ENCODE measurements around the gene HIVEP2.

Gene HIVEP2

DNA sequence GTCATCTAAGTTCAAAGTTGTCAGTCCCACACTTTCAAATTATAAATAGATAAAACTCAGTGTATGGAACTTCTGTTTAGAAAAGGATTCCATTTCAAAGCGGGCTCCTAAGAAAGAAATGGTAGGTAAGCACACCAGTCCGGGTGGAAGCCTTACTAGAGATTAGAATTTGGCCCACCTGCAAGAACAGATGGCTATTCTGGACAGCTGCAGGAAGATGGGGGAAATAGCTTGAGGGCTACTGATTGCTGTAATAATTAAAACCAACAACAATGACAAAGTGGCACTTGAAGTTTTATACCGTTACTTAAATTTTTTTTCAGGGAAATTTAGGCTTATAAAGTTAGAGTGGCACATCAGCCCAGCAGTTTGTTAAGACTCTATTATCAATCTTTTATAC, 83.3 kb downstream of the HIVEP2 start:
- DNase-seq = no peak
- TF ChIP-seq GATA1 (IDR thresholded peaks at IDR 0.05; ENCODE audit: low read depth, low read length) (no peak), POLR2A (IDR thresholded peaks at IDR 0.05; ENCODE audit: low read length) (no peak)

DNA sequence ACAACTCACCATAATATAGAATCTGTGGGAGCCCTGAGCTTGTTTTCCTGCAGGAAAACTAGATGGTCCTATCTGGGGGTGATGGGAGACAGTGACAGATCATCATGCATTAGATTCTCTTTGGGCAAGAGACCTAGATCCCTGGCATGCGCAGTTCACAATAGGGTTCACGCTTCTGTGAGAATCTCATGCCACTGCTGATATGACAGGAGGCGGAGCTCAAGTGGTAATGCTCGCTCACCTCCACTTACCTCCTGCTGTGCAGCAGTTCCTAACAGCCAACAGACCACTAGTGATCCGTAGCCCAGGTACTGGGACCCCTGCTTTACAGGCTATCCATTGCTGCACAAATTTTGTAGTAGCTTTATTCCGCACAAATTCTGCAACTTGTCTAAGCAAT, 84.5 kb downstream of the HIVEP2 start:
- no peak for DNase-seq
- no peak for TF ChIP-seq POLR2A (IDR thresholded peaks at IDR 0.05; ENCODE audit: low read length)
- TF ChIP-seq GATA1 (IDR thresholded peaks at IDR 0.05; ENCODE audit: low read depth, low read length) = no peak

- DNase-seq = no peak
- no peak for TF ChIP-seq GATA1 (IDR thresholded peaks at IDR 0.05; ENCODE audit: low read depth, low read length)
- TF ChIP-seq POLR2A (IDR thresholded peaks at IDR 0.05; ENCODE audit: low read length) = no peak
Measured at GRCh38 chr6:142857796-142858555, 87.0 kb downstream of the HIVEP2 start.

DNA sequence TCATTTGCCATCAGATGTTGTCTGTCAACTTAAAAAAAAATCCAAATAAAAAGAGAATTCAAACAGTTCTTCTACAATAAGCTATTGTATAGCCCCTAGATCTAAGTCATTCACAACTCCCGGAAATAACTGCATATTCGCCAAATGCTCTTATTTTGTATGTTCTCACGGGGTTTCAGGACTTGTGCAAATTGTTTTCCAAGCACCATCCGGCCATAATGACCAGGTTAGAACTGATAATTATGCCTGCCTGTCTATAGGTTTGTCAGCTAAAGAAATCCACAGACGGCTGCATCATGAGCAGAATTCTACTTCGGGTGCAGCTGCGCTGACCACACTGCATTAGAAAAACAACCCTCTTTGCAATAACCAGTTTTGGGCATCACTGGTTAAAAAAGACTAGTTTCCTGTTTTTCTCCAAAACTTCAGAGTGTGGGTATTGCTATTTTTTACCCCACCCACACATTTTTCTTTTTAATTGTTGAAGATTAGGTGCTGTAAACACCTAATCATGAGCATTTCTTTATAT, 87.7 kb downstream of the HIVEP2 start:
- no peak for DNase-seq
- no peak for TF ChIP-seq POLR2A (IDR thresholded peaks at IDR 0.05; ENCODE audit: low read length)
- TF ChIP-seq GATA1 (IDR thresholded peaks at IDR 0.05; ENCODE audit: low read depth, low read length) = no peak

DNA sequence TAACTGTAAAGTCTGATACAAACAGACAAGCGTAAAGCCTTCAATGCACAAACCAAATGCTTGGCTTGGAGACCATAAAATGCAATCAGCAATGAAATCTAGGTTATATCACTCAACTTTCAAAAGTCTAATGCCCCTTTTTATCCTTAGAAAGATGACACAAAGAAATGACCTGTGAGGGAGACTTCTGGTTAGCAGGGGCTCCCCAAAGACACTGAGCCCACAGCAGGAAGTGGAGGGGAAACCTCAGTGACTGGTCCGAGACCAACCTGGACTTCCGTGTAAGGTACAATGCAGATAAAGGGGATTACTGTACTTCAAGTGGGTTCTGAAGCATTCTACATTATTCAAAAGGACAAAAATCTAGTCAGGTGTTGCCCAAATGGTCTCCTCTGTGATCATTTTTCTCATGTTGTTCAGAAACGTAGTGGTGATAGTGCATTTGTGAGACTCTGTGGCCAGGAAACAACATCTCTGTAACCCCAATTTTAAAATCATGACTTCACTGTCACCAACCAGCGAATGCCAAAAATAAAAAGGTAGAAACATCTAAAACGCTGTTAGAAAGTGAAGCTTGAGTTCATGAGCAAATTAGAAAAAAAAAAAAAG, 88.2 kb downstream of the HIVEP2 start:
- TF ChIP-seq POLR2A (IDR thresholded peaks at IDR 0.05; ENCODE audit: low read length) (no peak), GATA1 (IDR thresholded peaks at IDR 0.05; ENCODE audit: low read depth, low read length) (no peak)
- no peak for DNase-seq

- no peak for DNase-seq
Measured at GRCh38 chr6:142855893-142856623, 88.9 kb downstream of the HIVEP2 start.

DNA sequence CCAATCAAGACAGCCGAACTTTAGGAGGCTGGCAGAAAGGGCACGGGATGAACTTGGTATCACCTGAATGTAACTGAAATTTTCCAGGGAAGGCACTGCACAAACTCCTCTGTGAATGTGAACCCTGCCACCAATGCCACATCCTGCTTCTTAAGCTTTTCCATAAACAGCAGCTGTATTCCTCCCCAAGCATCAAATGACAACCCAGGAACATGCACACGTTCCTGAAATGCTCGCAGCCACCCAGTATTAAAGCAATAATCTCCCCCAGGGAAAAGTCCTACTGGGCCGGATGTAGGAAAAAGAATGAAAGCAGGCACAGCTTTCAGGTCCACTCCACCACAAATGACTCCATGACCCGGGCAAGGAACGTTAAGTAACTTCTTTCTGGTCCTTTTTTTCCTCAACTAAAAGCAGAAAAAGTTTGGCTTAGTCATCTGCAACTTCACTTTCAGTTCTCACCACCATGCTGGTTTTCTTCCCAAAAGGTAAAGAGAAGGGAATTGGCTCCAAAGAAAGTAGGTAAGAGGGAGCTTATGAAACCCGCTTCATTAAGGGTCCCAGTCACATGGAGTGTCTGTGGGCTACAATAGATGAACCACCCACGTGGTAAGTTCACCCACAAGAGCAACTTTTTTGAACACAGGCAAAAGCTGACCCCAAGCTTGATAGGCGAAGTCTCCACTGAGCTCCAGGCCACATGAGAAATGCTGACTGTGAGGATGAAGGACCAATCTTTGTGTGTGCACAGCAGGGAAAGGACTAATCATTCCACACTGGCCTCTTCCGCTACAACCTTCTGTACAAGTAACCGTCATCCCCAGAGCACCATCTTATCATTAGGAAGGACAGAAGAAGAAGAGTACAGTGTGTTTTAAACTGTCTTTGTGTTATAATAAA, 90.1 kb downstream of the HIVEP2 start:
- no peak for DNase-seq
- TF ChIP-seq GATA1 (IDR thresholded peaks at IDR 0.05; ENCODE audit: low read depth, low read length) (no peak), POLR2A (IDR thresholded peaks at IDR 0.05; ENCODE audit: low read length) (no peak)

More at GRCh38 chr6:142855893-142856623, 88.9 kb downstream of the HIVEP2 start:
- TF ChIP-seq GATA1 (IDR thresholded peaks at IDR 0.05; ENCODE audit: low read depth, low read length) (no peak), POLR2A (IDR thresholded peaks at IDR 0.05; ENCODE audit: low read length) (no peak)

GRCh38 chr6:142853244-142854180, 91.5 kb downstream of the HIVEP2 start:
- TF ChIP-seq GATA1 (IDR thresholded peaks at IDR 0.05; ENCODE audit: low read depth, low read length) = no peak
- no peak for TF ChIP-seq POLR2A (IDR thresholded peaks at IDR 0.05; ENCODE audit: low read length)
- no peak for DNase-seq

- DNase-seq = no peak
- TF ChIP-seq GATA1 (IDR thresholded peaks at IDR 0.05; ENCODE audit: low read depth, low read length) (no peak), POLR2A (IDR thresholded peaks at IDR 0.05; ENCODE audit: low read length) (no peak)
Measured at GRCh38 chr6:142851601-142852000, 93.4 kb downstream of the HIVEP2 start.

DNA sequence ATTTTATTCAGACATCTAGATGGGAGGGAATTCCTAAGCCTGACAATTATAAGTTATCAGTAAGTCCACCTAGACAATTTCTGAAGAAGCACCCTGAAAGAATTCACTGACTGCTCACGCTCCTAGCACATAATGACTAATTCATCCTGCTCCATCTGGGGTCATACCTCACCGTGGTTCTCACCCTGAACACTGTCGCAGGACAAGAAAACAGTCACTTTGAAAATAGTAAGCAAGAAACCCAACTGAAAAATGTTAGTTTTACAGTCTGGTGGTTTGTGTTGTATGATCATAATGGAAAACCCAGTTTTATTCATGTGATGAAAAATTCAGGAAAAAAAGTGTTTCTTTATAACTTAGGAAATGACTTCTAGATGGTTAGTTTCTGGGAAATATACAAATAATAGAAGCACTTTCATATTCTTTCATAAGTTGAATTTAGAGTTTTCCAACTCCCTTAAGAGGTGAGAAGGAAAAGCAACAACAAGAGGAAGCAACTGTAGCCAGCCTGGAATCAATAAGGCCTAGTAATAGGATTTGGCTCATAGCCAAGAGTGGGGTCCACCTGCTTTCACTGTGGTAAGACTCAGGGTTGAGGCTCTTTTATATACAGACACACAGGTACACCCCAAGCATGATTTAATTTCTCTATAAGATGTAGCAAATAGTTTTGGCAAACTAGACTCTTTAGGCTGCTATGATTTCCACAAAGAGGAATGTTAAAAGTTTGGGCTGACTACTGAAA, 94.1 kb downstream of the HIVEP2 start:
- TF ChIP-seq POLR2A (IDR thresholded peaks at IDR 0.05; ENCODE audit: low read length) (no peak), GATA1 (IDR thresholded peaks at IDR 0.05; ENCODE audit: low read depth, low read length) (no peak)

DNA sequence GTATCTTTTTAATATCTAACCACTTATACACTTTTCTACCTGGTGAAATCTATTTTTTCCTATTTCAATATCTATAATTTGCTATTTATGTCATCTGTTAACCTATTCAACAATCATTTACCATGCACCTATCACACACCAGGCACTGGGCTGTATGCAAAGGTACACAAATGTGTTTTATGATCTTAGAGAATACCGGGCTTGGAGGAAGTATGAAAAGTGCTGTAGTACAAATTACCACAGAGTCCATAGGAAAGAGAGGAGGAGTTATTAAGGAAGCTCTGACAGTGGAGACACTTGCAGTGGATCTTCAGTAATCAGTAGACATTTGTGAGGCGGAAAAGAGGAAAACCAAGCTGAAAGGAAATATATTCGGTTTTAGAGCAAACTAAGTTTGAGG, 96.0 kb downstream of the HIVEP2 start:
- TF ChIP-seq POLR2A (IDR thresholded peaks at IDR 0.05; ENCODE audit: low read length) (no peak), GATA1 (IDR thresholded peaks at IDR 0.05; ENCODE audit: low read depth, low read length) (no peak)
- DNase-seq = no peak

More for the DNA sequence above, 94.1 kb downstream of the HIVEP2 start:
- DNase-seq = no peak

GRCh38 chr6:142848156-142848555, 96.8 kb downstream of the HIVEP2 start:
- TF ChIP-seq GATA1 (IDR thresholded peaks at IDR 0.05; ENCODE audit: low read depth, low read length) (no peak), POLR2A (IDR thresholded peaks at IDR 0.05; ENCODE audit: low read length) (no peak)
- no peak for DNase-seq

Data from erythroblast (primary cell).